Hematopoietic multipotent progenitor cell (in vitro differentiated cells): ENCODE data around the gene FRMD1. TPM values are rescaled to one million over a fixed set of nuclear protein-coding genes. Genes with fewer than 3 reads are reported as not detected.
A peak's percentile ranks its signal among the peaks of the same experiment; 100 is the strongest.

Experiments
- DNase-seq, 3 donors: peaks; one replicate each; pipeline ENCODE4 v3.0.0-alpha.2; 2011 to 2015; ENCODE audit warnings: low read depth in 2 of 3, low spot score in 2 of 3
- total RNA-seq: library from RNA; depleted of rRNA; stranded (reverse); fragments of >200 nt; gene quantifications from one replicate; pipeline ENCODE4 v1.2.3, GENCODE V29; 2012

FRMD1 gene
- total RNA-seq, 1 donor: not detected

DNA sequence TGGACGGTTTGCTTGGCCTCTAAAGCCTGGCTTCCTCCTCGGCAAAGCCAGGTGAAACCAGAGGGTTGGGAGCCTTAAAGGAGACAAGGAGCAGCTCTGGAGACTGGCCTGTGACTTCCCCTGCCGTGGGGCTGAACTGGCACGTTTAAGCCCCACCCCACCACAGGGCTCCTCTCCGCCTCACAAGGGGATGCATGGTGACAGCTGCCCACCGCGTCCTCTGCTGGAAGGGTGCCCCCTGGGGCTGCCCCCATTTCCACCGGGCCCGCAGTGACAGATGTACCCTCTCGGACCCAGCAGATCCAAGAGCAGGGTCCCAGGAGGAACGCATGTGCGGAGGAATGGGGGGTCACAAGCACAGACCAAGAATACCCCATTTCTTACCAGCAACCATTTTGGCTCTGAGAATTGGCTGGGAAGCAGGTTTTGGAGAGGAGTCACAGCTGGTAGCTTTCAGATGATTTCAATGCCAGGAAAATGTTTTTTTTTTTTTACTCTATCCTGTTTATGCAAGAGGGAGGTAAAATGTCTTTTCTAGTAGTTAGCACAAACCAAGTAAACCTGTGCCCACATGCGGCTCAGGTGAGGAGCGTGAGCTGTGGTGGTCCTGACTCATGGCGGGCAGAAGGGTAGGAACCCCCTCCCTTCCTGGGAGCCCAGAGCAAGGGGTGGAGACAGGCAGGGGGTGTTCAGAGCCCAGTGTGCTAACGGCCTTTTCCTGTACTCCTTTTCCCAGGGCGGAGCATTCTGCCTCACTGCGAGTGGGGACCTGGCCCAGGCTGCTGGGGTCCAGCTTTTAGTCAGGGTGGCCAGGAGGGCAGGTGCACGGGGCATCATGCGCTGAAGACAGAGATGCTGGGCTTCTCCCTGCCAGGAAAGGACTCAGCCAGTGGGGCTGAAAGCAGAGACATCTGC, 33.0 kb downstream of the FRMD1 start:
- no peak for DNase-seq

- DNase-seq: no peak
Observed at GRCh38 chr6:168045141-168045691, 33.8 kb downstream of the FRMD1 start.

GRCh38 chr6:168044521-168045130, 34.4 kb downstream of the FRMD1 start:
- DNase-seq: no peak

DNA sequence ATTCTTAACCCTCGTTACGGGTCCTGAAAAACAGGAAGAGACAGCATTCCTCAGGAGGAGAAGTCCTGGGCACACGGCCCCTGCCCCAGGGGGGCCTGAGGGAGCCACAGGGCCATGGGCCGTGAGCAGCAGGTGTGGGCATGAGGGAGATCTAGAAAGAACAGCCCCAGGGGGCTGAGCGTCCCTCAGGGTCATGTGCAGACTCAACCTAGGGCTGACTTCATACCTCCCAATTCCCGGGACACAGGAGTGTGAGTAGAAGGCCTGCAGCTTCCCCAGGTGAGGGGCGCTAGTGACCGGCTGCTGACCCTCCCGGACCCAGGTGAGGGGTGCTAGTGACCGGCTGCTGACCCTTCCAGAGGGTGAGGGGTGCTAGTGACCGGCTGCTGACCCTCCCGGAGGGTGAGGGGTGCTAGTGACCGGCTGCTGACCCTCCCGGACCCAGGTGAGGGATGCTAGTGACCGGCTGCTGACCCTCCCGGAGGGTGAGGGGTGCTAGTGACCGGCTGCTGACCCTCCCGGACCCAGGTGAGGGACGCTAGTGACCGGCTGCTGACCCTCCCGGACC, 35.1 kb downstream of the FRMD1 start:
- no peak for DNase-seq

GRCh38 chr6:168043193-168043847, 35.7 kb downstream of the FRMD1 start:
- no peak for DNase-seq

DNA sequence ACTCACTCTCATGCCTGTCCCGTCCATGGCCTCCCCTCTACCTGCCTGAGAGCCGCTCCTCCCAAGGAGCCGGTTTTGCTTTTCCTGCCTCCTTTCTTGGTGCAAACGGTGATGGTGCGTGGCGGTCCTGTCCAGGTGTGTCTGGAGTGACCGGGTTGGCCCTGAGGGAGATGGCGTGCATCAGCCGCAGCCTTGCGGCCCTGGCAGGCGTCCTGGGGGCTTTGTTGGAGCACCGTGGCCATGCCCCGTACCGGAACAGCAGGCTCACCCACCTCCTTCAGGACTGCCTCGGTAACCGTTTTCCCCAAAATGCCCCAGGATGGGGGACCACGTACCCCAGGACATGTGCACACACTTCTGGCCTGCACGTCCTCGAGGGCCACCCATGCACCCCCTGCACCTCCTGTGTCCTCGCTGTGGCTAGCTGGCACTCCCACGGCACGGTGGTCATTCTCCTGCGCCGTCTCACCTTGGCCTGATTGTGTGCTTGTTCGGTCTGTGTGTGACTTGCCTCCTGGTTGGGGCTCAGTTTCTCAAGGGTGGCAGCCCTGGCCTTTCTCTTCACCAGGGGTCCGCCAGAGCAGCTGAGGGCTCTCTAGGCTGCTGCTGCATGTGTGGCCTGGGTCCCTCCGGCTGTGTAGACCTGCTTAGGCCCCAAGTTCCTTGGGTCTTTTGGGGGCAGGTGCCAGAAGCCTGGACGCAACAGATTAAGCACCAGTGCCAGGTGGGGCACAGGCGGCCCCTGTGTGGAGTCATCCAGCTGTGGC, 36.4 kb downstream of the FRMD1 start:
- no peak for DNase-seq

DNA sequence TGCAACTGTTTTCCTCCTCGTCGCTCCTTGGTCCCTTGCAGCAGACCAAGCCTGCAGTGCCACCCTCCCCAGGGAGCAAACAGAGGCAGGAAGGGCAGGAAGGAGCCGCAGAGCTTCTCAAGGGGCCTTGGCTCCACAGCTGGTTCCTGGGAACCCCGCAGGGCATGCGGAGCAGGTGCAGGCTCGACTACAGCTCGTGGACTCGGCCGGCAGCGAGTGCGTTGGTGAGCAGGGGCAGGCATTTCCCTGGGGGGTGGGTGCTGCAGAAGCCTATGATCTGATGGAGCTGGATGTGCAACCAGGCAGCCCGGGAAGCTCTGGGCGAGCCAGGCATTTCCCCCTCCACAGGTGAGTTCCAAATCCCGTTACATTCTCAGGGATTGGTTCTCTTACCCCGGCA, 37.1 kb downstream of the FRMD1 start:
- DNase-seq: no peak

GRCh38 chr6:168040856-168041496, 38.0 kb downstream of the FRMD1 start:
- DNase-seq: no peak

- no peak for DNase-seq
Observed at GRCh38 chr6:168039849-168040248, 39.2 kb downstream of the FRMD1 start.

GRCh38 chr6:168039301-168039700, 39.7 kb downstream of the FRMD1 start:
- DNase-seq: no peak

- no peak for DNase-seq
Observed at GRCh38 chr6:168038576-168039140, 40.4 kb downstream of the FRMD1 start.

DNA sequence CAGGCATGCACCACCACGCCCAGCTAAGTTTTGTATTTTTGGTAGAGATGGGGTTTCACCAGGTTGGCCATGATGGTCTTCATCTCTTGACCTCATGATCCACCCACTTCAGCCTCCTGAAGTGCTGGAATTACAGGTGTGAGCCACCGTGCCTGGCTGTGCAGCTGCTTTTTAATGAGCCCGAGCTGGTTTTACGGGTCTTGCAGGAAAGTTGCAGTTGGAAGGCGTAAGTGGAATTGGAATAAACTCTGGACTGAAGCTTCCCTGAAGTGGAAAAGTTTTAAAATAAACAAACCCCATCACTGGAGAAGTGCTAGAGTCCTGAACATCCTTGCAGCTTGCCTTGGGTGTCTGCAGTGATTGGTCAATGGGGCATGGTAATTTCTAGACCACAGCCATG, 41.2 kb downstream of the FRMD1 start:
- DNase-seq: no peak

DNA sequence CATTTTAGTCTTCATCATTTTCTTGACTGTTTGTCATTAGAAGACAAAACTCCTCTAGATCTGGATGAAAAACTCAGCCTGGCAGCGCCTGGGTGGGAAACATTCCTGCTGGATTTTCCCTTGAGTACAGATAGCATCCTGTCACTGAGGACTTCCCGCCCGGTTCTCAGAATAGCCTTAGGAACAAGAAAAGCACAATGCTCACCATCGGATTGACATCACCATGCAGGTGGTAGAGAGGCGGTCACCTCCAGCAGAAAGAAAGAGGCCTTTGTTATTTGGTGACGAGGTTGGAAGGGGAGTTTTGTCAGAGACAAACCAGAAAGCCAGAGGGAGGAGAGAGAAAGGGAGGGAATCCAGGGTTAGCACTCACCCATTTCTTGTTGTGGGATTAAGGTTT, 41.8 kb downstream of the FRMD1 start:
- no peak for DNase-seq

- DNase-seq: peak in 1 of 3 donors; percentile 52
Observed at GRCh38 chr6:168035661-168036545, 43.1 kb downstream of the FRMD1 start.

- DNase-seq: no peak
Observed at GRCh38 chr6:168035098-168035660, 43.8 kb downstream of the FRMD1 start.

GRCh38 chr6:168034537-168034936, 44.5 kb downstream of the FRMD1 start:
- no peak for DNase-seq

- no peak for DNase-seq
Observed at GRCh38 chr6:168033791-168034190, 45.2 kb downstream of the FRMD1 start.
